Stimulated activated CD4-positive, alpha-beta T cell treated with anti-CD3 and anti-CD28 coated beads, TNF-alpha, amount 100 ng/mL, for 1 hour (primary cell): ENCODE results near the gene MAPKAPK2.

Experiments
- DNase-seq, 3 donors: peaks; one replicate each; pipeline ENCODE4 v3.0.0-alpha.2; 2020; ENCODE audit warnings: low read depth in 3 of 3, low spot score in 1 of 3

The MAPKAPK2 gene

DNA sequence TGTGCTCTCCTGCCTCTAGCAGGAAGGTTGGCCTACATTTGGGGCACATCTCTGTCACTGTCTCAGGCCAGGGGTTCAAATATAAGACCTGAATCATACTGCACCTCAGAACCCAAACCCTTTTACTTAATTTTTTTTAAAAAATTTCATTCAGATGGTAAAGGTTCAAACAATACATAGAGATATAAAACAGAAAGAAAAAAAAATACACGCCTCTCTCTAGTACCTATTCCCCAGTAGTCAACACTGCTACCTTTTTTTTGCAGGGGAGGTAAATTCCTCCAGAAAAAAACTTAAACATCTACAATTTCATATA, 32.9 kb downstream of the MAPKAPK2 start:
- no peak for DNase-seq

DNA sequence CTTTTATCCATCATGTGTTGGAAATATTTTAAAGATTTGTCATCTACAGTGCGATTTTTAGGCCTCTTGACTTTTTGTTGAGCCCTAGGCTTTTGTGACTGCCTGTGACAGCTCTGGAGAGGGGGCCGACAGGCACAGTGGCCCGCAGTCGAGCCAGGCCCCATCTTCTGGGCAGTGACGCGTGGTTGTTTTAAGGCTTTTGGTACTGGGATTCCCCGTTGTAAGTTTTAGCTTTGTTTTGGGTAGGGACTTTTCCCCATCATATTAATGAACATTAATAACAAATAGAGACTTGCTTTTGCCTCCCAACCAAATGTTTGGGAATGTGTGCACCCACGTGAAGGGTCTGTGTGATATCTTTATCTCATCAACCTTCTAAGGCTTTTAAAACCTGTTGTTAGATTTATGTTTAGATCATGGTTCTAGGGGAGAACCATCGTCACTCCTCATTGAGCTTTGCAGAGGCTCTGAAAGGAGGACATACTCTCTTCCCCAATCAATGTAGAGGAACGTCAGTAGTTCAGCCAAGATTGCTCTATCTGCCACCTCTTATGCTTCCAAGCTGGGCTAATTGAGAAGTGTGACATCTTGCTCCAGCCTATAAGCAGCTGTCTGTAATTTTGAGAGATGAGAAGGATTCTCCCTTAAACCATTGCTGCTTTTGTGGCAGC, 34.6 kb downstream of the MAPKAPK2 start:
- no peak for DNase-seq

DNA sequence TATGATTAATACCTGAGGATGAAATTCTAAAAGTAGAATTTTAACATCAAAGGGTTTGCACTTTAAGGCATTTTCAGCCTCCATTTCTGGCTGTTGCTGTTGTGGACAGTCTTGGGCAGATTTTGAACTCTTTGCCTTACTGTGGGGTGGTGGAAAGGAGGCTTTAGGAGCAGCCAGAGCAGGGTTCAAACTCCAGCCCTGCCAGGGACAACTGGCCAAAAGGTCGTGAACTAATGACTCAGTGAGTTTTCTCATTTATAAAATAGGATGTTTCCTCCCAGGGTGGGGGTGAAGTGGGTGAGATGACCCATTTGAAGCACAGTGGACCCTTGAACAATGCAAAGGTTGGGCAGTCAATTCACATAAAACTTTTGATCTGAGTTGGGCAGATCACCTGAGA, 36.7 kb downstream of the MAPKAPK2 start:
- no peak for DNase-seq

DNA sequence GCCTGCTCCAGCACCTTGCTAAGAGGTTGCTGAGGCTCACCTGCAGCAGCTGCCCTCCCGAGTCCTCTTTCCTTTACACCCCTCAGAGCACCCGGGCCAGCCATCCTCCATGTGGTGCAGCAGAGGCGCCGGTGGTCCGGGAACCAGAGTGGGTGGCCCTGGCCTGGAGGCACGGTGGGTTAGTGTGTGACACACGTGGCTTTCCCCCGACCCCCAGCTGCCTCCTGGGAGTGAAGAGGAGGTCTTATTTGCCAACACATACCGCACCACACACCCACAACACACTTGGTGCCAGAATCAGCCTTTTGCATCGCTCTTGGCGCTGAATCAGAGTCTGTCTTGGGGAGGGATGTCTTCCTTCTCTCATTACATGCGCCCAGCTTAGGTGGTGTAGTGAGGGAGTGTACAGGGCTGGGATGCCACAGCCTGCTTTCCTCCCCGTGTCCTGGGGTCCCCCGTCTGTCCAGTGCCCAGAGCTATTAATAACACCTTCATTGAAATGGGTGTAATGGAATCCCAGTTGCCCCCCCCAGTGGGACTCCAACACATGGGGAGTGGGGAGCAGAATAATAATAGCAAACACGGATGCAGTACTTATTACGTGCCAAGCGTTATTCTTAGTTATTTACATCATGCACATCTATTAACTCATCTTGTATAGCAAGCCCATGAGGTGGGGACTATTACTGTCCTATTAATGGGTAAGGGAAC, 38.2 kb downstream of the MAPKAPK2 start:
- no peak for DNase-seq

DNA sequence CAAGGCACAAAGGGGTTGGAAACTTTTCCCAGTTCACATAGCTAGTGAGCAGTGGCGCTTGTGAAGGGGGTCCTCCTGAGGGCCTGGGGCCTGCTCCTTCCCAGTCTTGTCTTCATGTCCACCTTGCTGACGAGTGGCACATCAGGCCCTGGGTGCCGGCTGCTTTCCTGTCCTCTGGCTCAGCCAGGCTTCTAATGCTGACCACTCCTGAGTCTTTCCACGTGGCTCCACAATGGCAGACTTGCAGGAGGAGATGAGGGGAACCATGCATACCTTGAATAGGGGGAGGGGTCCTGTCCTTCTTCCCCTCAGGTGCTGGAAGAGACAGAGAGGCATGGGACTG, 38.7 kb downstream of the MAPKAPK2 start:
- no peak for DNase-seq

DNA sequence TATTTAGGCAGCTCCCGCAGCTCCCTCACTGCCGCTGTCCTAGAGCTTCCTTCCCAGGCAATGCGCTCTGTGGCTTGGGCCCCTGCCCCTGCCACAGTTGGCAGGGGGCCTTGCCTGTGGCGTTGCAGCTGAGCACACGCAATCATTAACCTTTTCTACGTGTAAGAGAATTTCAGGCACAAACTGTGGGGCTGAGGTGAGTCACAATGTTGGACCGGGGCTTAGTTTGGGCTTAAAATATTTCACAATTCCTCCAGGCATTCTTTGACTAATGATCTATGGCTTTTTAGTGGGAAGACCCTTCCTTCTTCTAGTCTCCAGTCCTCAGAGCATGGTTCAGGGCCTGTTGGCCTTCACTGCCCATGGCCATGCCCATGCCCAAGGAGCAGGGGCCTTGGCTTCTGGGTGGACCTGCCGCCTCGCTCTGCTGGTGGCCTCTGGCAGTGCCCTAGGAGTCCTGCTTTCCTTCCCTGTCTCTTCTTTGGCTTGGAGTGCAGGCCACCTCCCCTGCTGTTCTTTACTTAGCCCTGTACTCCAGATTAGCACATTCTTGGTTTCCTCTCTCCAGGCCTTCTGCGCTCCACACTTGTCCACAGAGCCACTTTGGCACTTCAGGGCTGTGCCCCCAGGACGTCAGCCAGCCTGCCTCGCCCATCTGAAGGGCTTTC, 39.2 kb downstream of the MAPKAPK2 start:
- DNase-seq: no peak

DNA sequence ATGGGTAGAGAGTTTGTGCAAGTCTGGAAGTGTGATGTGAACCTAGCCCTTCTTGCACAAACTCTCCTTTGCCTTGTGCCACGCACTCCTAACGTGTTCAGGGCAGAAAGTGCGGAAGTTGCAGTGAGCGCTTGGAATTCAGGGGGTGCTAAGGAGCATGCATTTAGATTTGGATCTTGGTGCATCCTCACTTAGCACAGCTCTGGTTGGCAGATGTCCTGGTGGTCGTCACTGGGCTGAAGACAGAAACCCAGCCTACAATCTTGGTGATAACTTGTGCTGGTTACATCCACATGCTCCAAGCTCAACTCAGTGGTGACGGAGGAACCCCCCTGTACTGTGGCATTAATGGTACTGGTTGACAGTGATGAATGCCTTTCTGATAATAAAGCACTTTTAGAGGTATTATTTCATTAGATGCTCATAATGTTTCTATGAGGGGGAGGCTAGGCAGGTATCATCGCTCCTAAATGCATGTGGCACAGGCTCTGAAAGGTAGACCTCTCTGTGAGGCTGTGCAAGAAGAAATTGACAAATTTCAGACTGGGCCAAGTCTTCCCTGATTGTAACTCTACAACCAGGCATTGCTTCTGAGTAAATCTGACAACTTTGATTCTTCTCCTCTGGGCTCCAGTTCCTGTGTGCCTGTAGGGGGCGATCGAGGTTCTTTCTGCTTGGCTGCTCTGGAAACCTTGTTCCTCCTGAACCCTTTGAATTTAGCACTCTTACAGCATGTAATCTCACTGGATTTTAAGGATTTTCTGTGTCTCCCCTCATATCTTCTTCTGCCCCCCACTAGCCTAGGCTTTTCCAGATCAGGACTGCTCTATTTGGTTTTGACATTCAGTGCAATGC, 40.6 kb downstream of the MAPKAPK2 start:
- peak in 1 of 3 donors; percentile 38 for DNase-seq

DNA sequence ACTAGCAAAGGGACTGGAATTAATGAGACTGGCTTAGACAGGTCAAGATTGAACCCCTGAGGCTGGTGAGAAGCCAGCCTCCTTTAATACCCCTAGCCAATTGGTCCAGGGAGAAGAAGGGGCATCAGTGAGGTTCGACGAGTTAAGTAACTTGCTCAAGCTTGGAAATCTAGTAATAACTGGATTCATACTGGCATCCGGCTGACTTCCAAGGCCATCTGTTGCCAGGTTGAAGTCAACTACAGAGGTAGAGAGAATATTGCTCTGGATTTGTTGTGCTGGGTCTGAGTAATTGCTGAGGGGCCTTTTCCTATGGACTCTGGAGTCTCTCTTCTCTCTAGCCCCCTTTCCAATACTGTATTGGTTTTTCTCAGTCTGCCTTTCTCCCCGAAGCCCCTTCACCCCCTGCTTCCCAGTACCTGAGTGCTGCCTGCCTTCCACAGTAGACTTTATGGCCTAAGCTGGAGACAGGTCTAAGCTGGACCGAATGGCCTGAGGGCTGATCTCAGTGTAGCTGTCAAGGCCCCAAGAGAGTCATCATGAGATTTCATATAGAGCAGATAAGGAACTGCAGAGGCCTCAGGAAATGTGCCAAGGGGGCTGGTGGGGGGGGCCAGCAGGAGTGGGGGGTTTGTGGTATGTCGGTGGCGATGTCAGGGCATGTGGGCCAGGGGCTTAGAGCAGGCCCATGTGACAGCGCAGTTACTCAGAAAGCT, 43.4 kb downstream of the MAPKAPK2 start:
- DNase-seq: no peak

DNA sequence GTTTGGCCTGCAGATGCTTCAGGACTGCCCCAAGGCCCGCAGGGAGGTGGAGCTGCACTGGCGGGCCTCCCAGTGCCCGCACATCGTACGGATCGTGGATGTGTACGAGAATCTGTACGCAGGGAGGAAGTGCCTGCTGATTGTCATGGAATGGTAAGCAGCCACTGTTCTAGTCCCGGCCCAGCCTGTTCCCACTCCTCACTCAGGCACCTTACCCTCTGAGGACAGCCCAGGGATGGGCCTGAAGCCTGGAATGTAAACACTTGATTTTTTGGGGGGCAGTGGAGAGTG, 43.9 kb downstream of the MAPKAPK2 start:
- no peak for DNase-seq

DNA sequence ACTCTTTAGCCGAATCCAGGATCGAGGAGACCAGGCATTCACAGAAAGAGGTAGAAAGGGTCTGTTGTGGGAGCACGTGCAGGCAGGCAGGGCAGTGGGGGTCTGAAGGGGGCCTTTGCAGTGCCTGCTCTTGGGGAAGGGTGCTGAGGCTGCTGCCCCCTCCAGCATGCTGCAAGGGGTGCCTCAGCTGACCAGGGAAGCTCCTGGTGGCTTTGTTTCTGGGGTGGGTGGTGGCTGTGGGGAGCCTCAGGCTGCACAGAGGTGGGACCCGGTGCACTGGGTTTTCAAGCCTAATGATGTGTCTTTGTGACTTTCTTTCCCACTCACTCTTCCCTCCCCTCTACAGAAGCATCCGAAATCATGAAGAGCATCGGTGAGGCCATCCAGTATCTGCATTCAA, 44.3 kb downstream of the MAPKAPK2 start:
- no peak for DNase-seq

DNA sequence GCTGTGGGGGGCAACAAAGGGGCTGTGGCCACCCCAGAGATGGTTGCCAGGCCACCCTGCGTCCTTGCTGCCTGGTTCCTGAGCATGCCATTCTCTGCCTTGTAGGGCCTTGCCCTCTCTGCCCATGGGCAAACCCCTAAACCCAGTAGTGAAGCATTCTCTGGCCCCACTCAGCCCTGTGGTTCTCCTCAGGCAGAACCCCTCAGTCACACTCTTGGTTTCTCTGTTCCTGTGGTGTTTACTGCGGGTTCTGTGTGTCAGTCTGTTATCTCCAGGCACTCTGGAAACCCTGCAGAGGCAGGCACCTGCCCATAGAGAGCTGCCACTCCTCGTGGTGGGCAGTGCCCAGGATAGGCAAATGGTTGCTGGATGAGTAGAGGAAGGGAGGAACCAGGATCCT, 44.8 kb downstream of the MAPKAPK2 start:
- DNase-seq: no peak

DNA sequence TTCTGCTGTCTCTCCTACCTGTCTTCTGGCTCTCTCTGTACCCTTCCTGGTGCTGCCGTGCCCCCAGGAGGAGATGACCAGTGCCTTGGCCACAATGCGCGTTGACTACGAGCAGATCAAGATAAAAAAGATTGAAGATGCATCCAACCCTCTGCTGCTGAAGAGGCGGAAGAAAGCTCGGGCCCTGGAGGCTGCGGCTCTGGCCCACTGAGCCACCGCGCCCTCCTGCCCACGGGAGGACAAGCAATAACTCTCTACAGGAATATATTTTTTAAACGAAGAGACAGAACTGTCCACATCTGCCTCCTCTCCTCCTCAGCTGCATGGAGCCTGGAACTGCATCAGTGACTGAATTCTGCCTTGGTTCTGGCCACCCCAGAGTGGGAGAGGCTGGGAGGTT, 47.8 kb downstream of the MAPKAPK2 start:
- no peak for DNase-seq

DNA sequence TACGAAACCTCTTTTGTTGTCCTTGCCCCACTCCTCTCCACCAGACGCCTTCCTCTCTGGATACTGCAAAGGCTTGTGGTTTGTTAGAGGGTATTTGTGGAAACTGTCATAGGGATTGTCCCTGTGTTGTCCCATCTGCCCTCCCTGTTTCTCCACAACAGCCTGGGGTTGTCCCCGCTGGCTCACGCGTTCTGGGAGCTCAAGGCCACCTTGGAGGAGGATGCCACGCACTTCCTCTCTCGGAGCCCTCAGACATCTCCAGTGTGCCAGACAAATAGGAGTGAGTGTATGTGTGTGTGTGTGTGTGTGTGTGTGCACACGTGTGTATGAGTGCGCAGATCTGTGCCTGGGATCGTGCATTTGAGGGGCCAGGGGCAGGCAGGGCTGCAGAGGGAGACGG, 48.3 kb downstream of the MAPKAPK2 start:
- no peak for DNase-seq

DNA sequence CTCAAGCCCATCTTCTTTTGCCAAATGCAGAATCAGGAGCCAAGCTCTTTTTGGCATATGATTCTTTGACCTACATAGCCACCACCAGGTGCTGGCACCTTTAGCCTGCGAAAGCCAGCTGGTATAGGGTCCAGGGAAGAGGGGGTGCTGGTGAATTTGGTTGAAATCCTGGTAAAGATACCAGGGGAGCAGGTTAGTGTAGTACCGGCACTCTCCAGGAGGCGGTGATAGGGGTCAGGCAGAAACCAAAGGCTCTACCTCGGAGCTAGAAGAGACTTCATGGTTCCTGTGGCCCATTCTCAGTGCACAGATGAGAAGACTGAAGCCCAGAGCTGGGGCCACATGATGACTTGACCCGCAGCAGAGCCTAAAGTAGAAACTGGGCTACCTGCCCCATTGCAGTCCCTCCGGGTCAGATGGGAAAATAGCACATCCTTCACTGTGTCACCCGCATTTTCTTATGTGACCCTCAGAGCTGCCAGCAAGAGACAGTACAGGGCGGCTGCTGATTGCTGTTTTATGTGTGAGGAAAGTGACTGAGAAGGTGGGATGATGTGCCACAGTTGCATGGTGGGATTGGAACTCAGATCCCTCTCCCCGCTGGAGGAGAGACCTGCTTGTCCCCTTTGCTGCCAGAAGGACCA, 49.9 kb downstream of the MAPKAPK2 start:
- peak; percentile 55 to 76 (median 67) for DNase-seq

DNA sequence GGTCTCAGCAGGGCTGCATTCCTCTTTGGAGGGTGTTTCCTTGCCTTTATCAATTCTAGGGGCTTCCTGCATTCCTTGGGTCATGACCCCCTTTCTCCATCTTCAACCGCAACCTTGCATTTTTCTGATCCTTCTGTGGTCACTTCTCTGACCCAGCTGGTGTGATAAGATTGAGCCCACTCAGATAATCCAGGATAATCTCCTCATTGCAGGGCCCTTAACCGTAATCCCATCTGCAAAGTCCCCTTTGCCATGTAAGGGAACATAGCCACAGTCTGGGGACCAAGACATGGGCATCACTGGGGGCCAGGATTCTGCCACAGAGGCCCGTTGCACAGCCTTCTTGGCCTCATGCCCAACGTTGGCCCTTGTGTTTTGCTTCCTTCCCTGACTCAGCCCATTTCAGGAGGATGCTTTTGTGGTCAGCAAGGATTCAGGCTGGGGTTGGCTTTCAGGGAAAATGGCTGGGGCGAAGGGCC, 50.9 kb downstream of the MAPKAPK2 start:
- no peak for DNase-seq

DNA sequence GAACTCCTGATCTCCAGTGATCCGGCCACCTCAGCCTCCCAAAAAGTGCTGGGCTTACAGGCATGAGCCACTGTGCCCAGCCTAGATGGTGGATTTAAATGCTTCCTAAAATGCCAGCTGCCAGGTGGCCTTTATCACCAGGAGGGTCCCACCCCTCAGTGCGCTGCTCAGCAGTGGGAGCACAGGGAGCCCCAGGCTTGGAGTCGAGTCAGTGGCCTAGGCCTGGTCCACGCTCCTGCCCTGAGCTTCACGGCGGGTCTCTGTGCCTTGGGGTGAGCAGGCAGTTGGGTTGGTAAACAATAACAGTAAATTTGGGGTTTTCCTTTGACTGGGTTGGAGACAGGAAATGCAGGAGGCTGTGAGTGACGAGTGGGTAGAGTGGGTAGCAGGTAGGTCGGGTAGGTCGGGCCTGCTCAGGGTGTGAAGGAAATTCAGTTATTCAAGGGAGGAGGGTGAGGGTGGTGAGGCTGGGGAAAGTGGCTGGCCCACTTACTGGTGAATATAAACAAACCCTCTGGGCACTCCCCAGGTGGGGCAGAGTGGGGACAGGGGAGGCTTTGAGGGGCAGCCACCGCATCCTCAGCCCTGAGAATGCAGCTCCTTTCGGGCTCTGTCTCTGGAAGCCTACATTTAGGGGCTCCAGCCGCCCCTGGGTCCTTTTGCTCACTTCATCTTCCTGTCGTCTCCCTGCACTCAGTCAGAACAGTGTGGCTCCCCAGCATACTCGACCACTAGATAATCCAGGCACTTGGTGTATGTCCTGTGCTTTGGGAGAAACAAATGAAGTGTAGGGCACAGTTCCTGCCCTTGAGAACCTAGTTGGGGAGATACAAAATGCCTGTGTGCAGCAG, 52.4 kb downstream of the MAPKAPK2 start:
- peak in 2 of 3 donors; percentile 40 to 51 for DNase-seq

DNA sequence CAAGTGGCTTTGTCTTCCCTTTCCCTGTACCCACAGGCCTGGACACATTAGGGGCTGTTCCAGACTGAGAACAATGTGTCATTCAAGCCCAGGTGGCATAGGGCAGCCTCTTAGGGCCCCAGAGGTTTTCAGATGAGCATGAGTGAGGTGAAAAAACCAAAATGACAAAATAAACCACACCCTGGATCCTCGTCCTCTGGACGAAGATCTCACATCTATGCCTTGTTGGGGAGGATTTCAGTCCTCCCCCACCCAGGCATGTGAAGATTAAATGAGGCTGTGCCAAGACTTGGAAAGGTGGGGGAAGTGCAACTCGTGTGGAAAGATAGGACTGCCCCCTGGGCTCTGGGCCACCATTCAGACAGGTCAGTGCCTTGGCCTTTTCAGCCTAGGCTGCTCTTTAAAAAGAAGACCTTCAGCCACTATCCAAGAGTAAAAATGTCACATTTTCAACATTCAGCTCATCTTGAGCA, 53.1 kb downstream of the MAPKAPK2 start:
- DNase-seq: no peak

DNA sequence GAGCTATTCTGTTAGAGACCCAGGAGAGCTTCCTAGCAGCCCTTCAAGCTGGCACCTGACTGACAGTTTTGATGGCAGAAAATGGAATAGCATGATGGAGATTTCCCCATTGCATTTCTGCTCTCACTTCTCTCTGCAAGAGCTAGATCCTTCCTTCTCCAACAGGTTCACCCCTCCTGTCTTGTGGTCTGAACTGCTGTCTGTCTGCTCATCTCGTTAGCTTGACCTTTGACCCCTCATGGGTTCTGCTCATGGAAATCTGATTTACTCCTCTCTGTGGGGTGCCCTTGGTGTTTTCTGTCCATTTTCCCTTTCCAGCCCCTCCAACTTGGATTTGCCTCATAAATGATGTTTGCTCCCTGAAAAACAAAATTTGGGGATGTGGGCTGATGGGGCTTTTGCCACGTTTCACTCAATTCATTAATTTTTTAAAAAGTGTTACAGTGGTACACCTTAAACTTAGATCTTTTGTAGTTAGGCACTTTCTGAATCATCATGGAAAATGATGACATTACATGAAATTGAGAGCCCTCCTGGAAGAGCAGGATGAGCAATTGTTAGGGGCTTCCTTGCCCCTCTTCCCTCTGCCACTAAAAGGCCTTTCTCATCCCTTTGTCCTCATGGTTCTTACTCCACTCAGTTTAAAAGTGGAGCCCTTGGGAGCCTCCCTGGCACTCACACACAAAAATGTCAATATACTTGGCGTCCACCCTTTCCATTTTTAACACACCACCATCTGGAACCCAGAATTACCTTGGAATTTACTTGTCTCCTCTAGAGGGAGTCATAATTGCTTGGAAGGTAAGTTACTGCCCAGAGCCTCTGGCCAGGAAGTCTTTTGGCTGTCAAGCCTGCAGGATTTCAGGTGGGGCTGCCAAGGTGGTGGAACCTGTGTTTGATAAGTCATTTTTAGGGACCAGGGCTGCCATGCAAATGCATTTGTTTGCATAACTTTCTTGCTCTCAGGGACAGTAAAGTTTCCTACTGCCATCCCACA, 54.0 kb downstream of the MAPKAPK2 start:
- DNase-seq: no peak
